ENCODE data around the gene DOK7. TPM values are rescaled to one million over a fixed set of nuclear protein-coding genes. Genes with fewer than 3 reads are reported as not detected.

Gene DOK7
- total RNA-seq, 1 experiment from 2014 or later, result 0.26 TPM

- H2BK120ac ChIP-seq (ENCODE audit: low read depth, low read length, poor library complexity, severe bottlenecking), result no peak overlapping the region
- no peaks in the 10 kb centered on the region for H3K9me3 ChIP-seq (ENCODE audit: control insufficient read depth, low read depth, low read length)
- no peaks in the 10 kb centered on the region for H3K4me1 ChIP-seq (ENCODE audit: insufficient read depth, low read length)
- no peak overlapping the region for H3K4ac ChIP-seq (ENCODE audit: low read depth, low read length)
- no peak overlapping the region for H3K9ac ChIP-seq (ENCODE audit: extremely low read depth, insufficient read length, low read length)
- H2AK5ac ChIP-seq (ENCODE audit: insufficient read length, low read length), result no peak overlapping the region
- Mint-ChIP-seq H3K9me3 (0 out of 5 replicates have a peak, but pooled peaks cover 0 to 2% of the 10 kb centered on the region in 2 experiments), H3K4me3 (no peak overlapping the region), H3K27me3 (ENCODE audit: low read depth) (peaks cover 77% of the 10 kb centered on the region), H3K36me3 (ENCODE audit: insufficient read depth in 1 of 3, low read depth in 3 of 3) (peaks cover 0 to 5% (median 0%) of the 10 kb centered on the region in 3 experiments; a peak in 1 of 7 replicates), H3K27ac (no peak overlapping the region), H3K4me1 (peaks cover 9 to 10% of the 10 kb centered on the region in 2 experiments; a peak in 2 of 4 replicates)
- H3K14ac ChIP-seq (ENCODE audit: insufficient read depth, low read length), result no peak overlapping the region
- H3K56ac ChIP-seq (ENCODE audit: insufficient read length, low read depth, low read length), result no peak overlapping the region
- H3K27me3 ChIP-seq (ENCODE audit: insufficient read depth, low read length), result peaks cover 2% of the 10 kb centered on the region; the same call in 1 of the 2 replicates
- H3K79me1 ChIP-seq (ENCODE audit: insufficient read depth, low read depth, low read length, poor library complexity, severe bottlenecking), result no peaks in the 10 kb centered on the region
- H2BK15ac ChIP-seq (ENCODE audit: low read depth, low read length), result no peak overlapping the region
- no peak overlapping the region for H4K8ac ChIP-seq (replicated peaks; ENCODE audit: insufficient read length, low read depth, low read length)
- no CpG with 5 or more reads among the region's 10 CpGs for WGBS (ENCODE audit: extremely low coverage, insufficient read length, low lambda C conversion rate)
- no peak overlapping the region for H3K18ac ChIP-seq (ENCODE audit: insufficient read length, low read depth, low read length)
- no peak for TF ChIP-seq CTCF (conservative IDR thresholded peaks at IDR 0.05)
- no peak overlapping the region for H3K4me2 ChIP-seq (ENCODE audit: insufficient read depth, insufficient read length, low read length)
- no peaks in the 10 kb centered on the region for H4K20me1 ChIP-seq (ENCODE audit: control insufficient read depth, insufficient read depth, insufficient read length)
- no peak overlapping the region for H4K5ac ChIP-seq (ENCODE audit: insufficient read length, low read depth, low read length)
- no peak overlapping the region for H2BK12ac ChIP-seq (ENCODE audit: insufficient read length, low read depth, low read length)
- no peak overlapping the region for H3K23ac ChIP-seq (ENCODE audit: insufficient read length, low read depth, low read length)
- H2BK5ac ChIP-seq (ENCODE audit: insufficient read length, low read length), result no peak overlapping the region
- no peak overlapping the region for H3T11ph ChIP-seq (ENCODE audit: low read length)
- DNase-seq, result no peak
- no peak overlapping the region for H2BK20ac ChIP-seq (ENCODE audit: low read depth, low read length, poor library complexity, severe bottlenecking)
- no peak overlapping the region for H4K91ac ChIP-seq (ENCODE audit: insufficient read length, low read depth, low read length)
- no peak overlapping the region for H2AFZ ChIP-seq (ENCODE audit: low read length)
- H3K27ac ChIP-seq (ENCODE audit: insufficient read length, low read depth, low read length), result no peak overlapping the region
- no peaks in the 10 kb centered on the region for H3K23me2 ChIP-seq (ENCODE audit: insufficient read length, low read depth, low read length, poor library complexity, severe bottlenecking)
- H3K79me2 ChIP-seq (ENCODE audit: insufficient read depth, low read length), result no peaks in the 10 kb centered on the region
Measured at GRCh38 chr4:3462321-3462789, 751 bp upstream of the DOK7 start.

Measured in H9 (cell line).